IMR-90 (cell line): ENCODE data around the gene MRPL49. TPM values are rescaled to one million over a fixed set of nuclear protein-coding genes. Genes with fewer than 3 reads are reported as not detected.

Source experiments
- ATAC-seq: fragments of 200-7000 bp; cut with Tn5 transposase; 2 replicates; pipeline ENCODE4 v1.9.1; 2020; ENCODE audit warnings: low read depth, mild to moderate bottlenecking, moderate library complexity
- BruUV-seq: library from RNA; stranded (reverse); fragments of 400-500 nt; replicated peaks from 2 replicates; lab custom pipeline; 2021; lab: Mats Ljungman, UMichigan
- CTCF ChIA-PET: fragments of 300-600 bp; formaldehyde crosslinking; extraction: SDS; loops from one replicate; lab custom pipeline; 2021; ENCODE audit warnings: antibody characterized with exemption; lab: Yijun Ruan, JAX
- POLR2A ChIA-PET: fragments of 300-600 bp; sonication (Branson Sonifier 250); formaldehyde crosslinking; loops from one replicate; lab custom pipeline; 2022; ENCODE audit warnings: antibody characterized with exemption; ENCODE audit not compliant: unreplicated experiment; lab: Charles Lee
- DNase-seq: peaks from one replicate; pipeline ENCODE4 v3.0.0; 2013
- H2AFZ ChIP-seq: replicated peaks from 2 replicates; pipeline ENCODE3; 2013; ENCODE audit warnings: low read length, mild to moderate bottlenecking; ENCODE audit not compliant: poor library complexity
- H2AK5ac ChIP-seq: 2 replicates; pipeline ENCODE4 v1.6.1; 2013; ENCODE audit warnings: low read depth, low read length, inconsistent platforms
- H2AK9ac ChIP-seq: replicated peaks from 2 replicates; pipeline ENCODE3; 2013; ENCODE audit warnings: mild to moderate bottlenecking, low read depth, low read length, moderate library complexity; ENCODE audit not compliant: poor library complexity
- H2BK120ac ChIP-seq: 2 replicates; pipeline ENCODE4 v1.6.1; 2013; ENCODE audit warnings: low read depth, low read length, inconsistent platforms
- H2BK15ac ChIP-seq: 3 replicates; pipeline ENCODE4 v1.6.1; 2013; ENCODE audit warnings: low read depth, low read length, inconsistent platforms
- H2BK20ac ChIP-seq: 2 replicates; pipeline ENCODE4 v1.6.1; 2013; ENCODE audit warnings: low read depth, mild to moderate bottlenecking, inconsistent platforms, low read length, moderate library complexity
- H2BK5ac ChIP-seq: 2 replicates; pipeline ENCODE4 v1.6.1; 2013; ENCODE audit warnings: mild to moderate bottlenecking, low read depth, low read length, inconsistent platforms; ENCODE audit not compliant: poor library complexity, severe bottlenecking
- H3K14ac ChIP-seq: replicated peaks from 2 replicates; pipeline ENCODE4 v1.6.1; 2013; ENCODE audit warnings: low read depth, low read length, inconsistent platforms
- H3K18ac ChIP-seq: 2 replicates; pipeline ENCODE4 v1.6.1; 2013; ENCODE audit warnings: low read depth, low read length, control low read depth
- H3K23ac ChIP-seq: 2 replicates; pipeline ENCODE4 v1.6.1; 2013; ENCODE audit warnings: low read depth, low read length, inconsistent platforms
- H3K27ac ChIP-seq: 2 replicates; pipeline ENCODE4 v1.5.1; 2013; ENCODE audit warnings: mild to moderate bottlenecking, control low read depth, low read length; ENCODE audit not compliant: insufficient read depth
- H3K27me3 ChIP-seq: 2 replicates; pipeline ENCODE4 v1.6.1; 2013; ENCODE audit warnings: low read length; ENCODE audit not compliant: control insufficient read depth, insufficient read depth
- H3K36me3 ChIP-seq: 2 replicates; pipeline ENCODE4 v1.6.1; 2013; ENCODE audit warnings: low read length, mixed read lengths; ENCODE audit not compliant: control insufficient read depth, insufficient read depth
- H3K4ac ChIP-seq: 2 replicates; pipeline ENCODE4 v1.6.1; 2013; ENCODE audit warnings: low read depth, low read length, inconsistent platforms
- H3K4me1 ChIP-seq: 2 replicates; pipeline ENCODE4 v1.6.1; 2013; ENCODE audit warnings: low read length, mixed read lengths; ENCODE audit not compliant: control insufficient read depth, insufficient read depth
- H3K4me2 ChIP-seq: 2 replicates; pipeline ENCODE4 v1.6.1; 2013; ENCODE audit warnings: low read depth, mild to moderate bottlenecking, control low read depth, low read length, moderate library complexity
- H3K4me3 ChIP-seq: 2 replicates; pipeline ENCODE4 v1.5.1; 2013; ENCODE audit warnings: low read depth, mild to moderate bottlenecking, control low read depth, low read length, moderate library complexity; ENCODE audit not compliant: insufficient read depth
- H3K56ac ChIP-seq: 2 replicates; pipeline ENCODE4 v1.6.1; 2013; ENCODE audit warnings: low read length, inconsistent platforms; ENCODE audit not compliant: insufficient read depth; ENCODE audit errors: extremely low read depth
- H3K79me1 ChIP-seq, 2 experiments: 2 replicates each; pipeline ENCODE4 v1.6.1; 2013; ENCODE audit warnings: low read length in 2 of 2, inconsistent platforms in 1 of 2, low read depth in 1 of 2
- H3K9ac ChIP-seq: 2 replicates; pipeline ENCODE4 v1.6.1; 2013; ENCODE audit warnings: low read depth, low read length, control low read depth
- H3K9me1 ChIP-seq: 2 replicates; pipeline ENCODE4 v1.6.1; 2013; ENCODE audit warnings: low read length, inconsistent platforms; ENCODE audit not compliant: insufficient read depth
- H3K9me3 ChIP-seq: 2 replicates; pipeline ENCODE4 v1.6.1; 2013; ENCODE audit warnings: low read length; ENCODE audit not compliant: control insufficient read depth, insufficient read depth
- H4K20me1 ChIP-seq: 2 replicates; pipeline ENCODE4 v1.6.1; 2013; ENCODE audit warnings: low read length, inconsistent platforms; ENCODE audit not compliant: insufficient read depth
- H4K5ac ChIP-seq: 2 replicates; pipeline ENCODE4 v1.6.1; 2013; ENCODE audit warnings: mild to moderate bottlenecking, low read depth, low read length, control low read depth
- H4K8ac ChIP-seq, 2 experiments: 2 replicates each; pipeline ENCODE4 v1.6.1; 2013; ENCODE audit warnings: low read depth in 2 of 2, low read length in 2 of 2, control low read depth in 1 of 2, inconsistent platforms in 1 of 2
- H4K91ac ChIP-seq: 2 replicates; pipeline ENCODE4 v1.6.1; 2013; ENCODE audit warnings: low read depth, low read length, inconsistent platforms; ENCODE audit not compliant: insufficient read depth
- BHLHE40 ChIP-seq: fragments of 150-350 bp; IDR thresholded peaks from 2 replicates; pipeline ENCODE4 v1.6.1; 2016; ENCODE audit warnings: mild to moderate bottlenecking, low read depth, low read length
- CHD1 ChIP-seq: IDR thresholded peaks from 2 replicates; pipeline ENCODE4 v1.6.1; 2012; ENCODE audit warnings: low read depth, low read length, improper control_type of control experiment
- CTCF ChIP-seq: conservative IDR thresholded peaks from 2 replicates; pipeline ENCODE4 v1.5.1; 2012; ENCODE audit warnings: mild to moderate bottlenecking, low read depth, low read length, improper control_type of control experiment
- ELK1 ChIP-seq: fragments of 150-350 bp; IDR thresholded peaks from 2 replicates; pipeline ENCODE4 v1.6.1; 2016; ENCODE audit warnings: low read depth, mild to moderate bottlenecking, low read length, moderate library complexity, borderline replicate concordance
- FOS ChIP-seq: fragments of 150-350 bp; IDR thresholded peaks from 2 replicates; pipeline ENCODE4 v1.6.1; 2016; ENCODE audit warnings: low read depth, low read length
- MAZ ChIP-seq: IDR thresholded peaks from 2 replicates; pipeline ENCODE4 v1.6.1; 2012; ENCODE audit warnings: low read depth, mild to moderate bottlenecking, low read length, improper control_type of control experiment, moderate library complexity, borderline replicate concordance
- MXI1 ChIP-seq: IDR thresholded peaks from 2 replicates; pipeline ENCODE4 v1.6.1; 2012; ENCODE audit warnings: low read depth, mild to moderate bottlenecking, low read length, moderate library complexity, borderline replicate concordance
- NFE2L2 ChIP-seq: fragments of 150-350 bp; IDR thresholded peaks from 2 replicates; pipeline ENCODE4 v1.6.1; 2016; ENCODE audit warnings: low read depth, mild to moderate bottlenecking, low read length
- POLR2A ChIP-seq: IDR thresholded peaks from 2 replicates; pipeline ENCODE4 v1.6.1; 2012; ENCODE audit warnings: mild to moderate bottlenecking, low read depth, low read length
- RCOR1 ChIP-seq: IDR thresholded peaks from 2 replicates; pipeline ENCODE4 v1.6.1; 2012; ENCODE audit warnings: mild to moderate bottlenecking, low read length, improper control_type of control experiment; ENCODE audit not compliant: insufficient replicate concordance
- SMC3 ChIP-seq: fragments of 150-350 bp; IDR thresholded peaks from 2 replicates; pipeline ENCODE4 v1.6.1; 2016; ENCODE audit warnings: low read depth, mild to moderate bottlenecking, antibody characterized with exemption, low read length, moderate library complexity
- USF2 ChIP-seq: fragments of 150-350 bp; IDR thresholded peaks from 2 replicates; pipeline ENCODE4 v1.6.1; 2017; ENCODE audit warnings: mild to moderate bottlenecking, antibody characterized with exemption, low read length, low read depth
- WGBS, 2 experiments: methylation state at CpG; one replicate each; pipeline versions ENCODE4 v1.1.5 to v1.1.7; 2013; ENCODE audit warnings: missing lambda C conversion rate in 2 of 2; ENCODE audit not compliant: insufficient read length in 1 of 2; ENCODE audit errors: extremely low coverage in 2 of 2; 5-methylcytosine and 5-hydroxymethylcytosine counted together
- dilution Hi-C: fragments of 300-500 bp; cut with HindIII; formaldehyde crosslinking; loops from one replicate; pipeline ENCODE4 v1.14.3; 2018; ENCODE audit warnings: low sequenced_read_pairs; ENCODE audit not compliant: unreplicated experiment
- in situ Hi-C: fragments of 300-500 bp; cut with MboI; formaldehyde crosslinking; loops from 3 replicates; pipeline ENCODE4 v1.14.3; 2019; ENCODE audit warnings: low sequenced_read_pairs, inconsistent platforms, mixed read lengths
- intact Hi-C: fragments of 100-400 bp; cut with micrococcal nuclease; formaldehyde crosslinking; loops from 2 replicates; pipeline ENCODE4 v1.10.0; 2022
- polyA plus RNA-seq, 3 experiments: library from polyadenylated mRNA; depleted of rRNA; stranded (reverse); fragments of >200 nt; gene quantifications; 2 replicates each; pipeline ENCODE4 v1.2.3, GENCODE V29; 2012; ENCODE audit warnings: low replicate concordance in 1 of 3
- total RNA-seq: library from RNA; depleted of rRNA; stranded (reverse); fragments of >200 nt; gene quantifications from 2 replicates; pipeline ENCODE4 v1.2.3, GENCODE V29; 2012

MRPL49 gene
- total and polyA plus RNA-seq, 2 of the 4 experiments (the other 2 are of a cell fraction): 55.2 to 56.8 TPM

- Histone ChIP-seq H2BK5ac (peak within 1 kb of the TSS; percentile 19), H3K4me3 (peak within 1 kb of the TSS; percentile 69), H2BK120ac (no peak within 1 kb of the TSS), H2AK5ac (peak within 1 kb of the TSS; percentile 87), H3K9me3 (no peaks in the 10 kb centered on the region), H3K4me2 (peak within 1 kb of the TSS; percentile 63), H3K4me1 (peaks cover 14% of the 10 kb centered on the region), H2AK9ac (peak within 1 kb of the TSS; percentile 93), H3K9me1 (0 out of 2 replicates have a peak, but pooled peaks cover 2% of the 10 kb centered on the region), H3K56ac (no peak within 1 kb of the TSS), H3K79me1 (peaks cover 19 to 52% of the 10 kb centered on the region in 2 experiments), H4K8ac (peak within 1 kb of the TSS; percentile 37 to 99), H3K27ac (peak within 1 kb of the TSS; percentile 47), H2BK20ac (no peak within 1 kb of the TSS), H3K36me3 (peaks cover 19% of the 10 kb centered on the region), H4K20me1 (no peaks in the 10 kb centered on the region), H2BK15ac (no peak within 1 kb of the TSS), H4K91ac (peak within 1 kb of the TSS; percentile 65), H3K9ac (peak within 1 kb of the TSS; percentile 61), H3K4ac (peak within 1 kb of the TSS; percentile 86), H4K5ac (peak within 1 kb of the TSS; percentile 50), H3K18ac (no peak within 1 kb of the TSS), H3K23ac (no peak within 1 kb of the TSS), H3K14ac (peak within 1 kb of the TSS; percentile 79), H3K27me3 (no peaks in the 10 kb centered on the region), H2AFZ (peak within 1 kb of the TSS; percentile 95)
- CTCF ChIA-PET: interaction anchor here (0.7 kb wide), 2 partner anchors 24 to 180 kb away, joined by 3 read pairs; no protein-coding TSS in a partner anchor
- intact Hi-C loops: loop anchor here (2.0 kb wide), 1 partner anchor 105 kb away; no protein-coding TSS in a partner anchor
- in situ Hi-C loops: no loop called here
- POLR2A ChIA-PET: interaction anchor here (0.6 to 1.6 kb wide), 2 partner anchors 64 to 158 kb away, joined by 5 to 20 read pairs; partner anchors contain the start of gene CAPN1
- dilution Hi-C loops: no loop called here
- DNase-seq (peak; percentile 98), ATAC-seq (peak; percentile 78)
- BruUV-seq: no TSS peak
- 0% methylated on average over 45 of the region's 89 CpGs; no CpG with 5 or more reads in 1 of the 2 experiments for WGBS, 2 experiments
- TF ChIP-seq BHLHE40 (0 out of 2 replicates have a peak, but pooled peaks have one; percentile 31), RCOR1 (no peak), ELK1 (no peak), MXI1 (peak; percentile 87; the same call in 1 of the 2 replicates), MAZ (peak; percentile 83; the same call in 1 of the 2 replicates), NFE2L2 (no peak), CHD1 (peak; percentile 96), FOS (no peak), CTCF (peak; percentile 98), POLR2A (peak; percentile 78), SMC3 (peak; percentile 70), USF2 (no peak)
Observed at GRCh38 chr11:65117206-65118096, 4.7 kb upstream of the MRPL49 start, which contains the start of gene ZNHIT2. TSS of gene ZNHIT2 (minus strand) at chr11:65117701. CDS start at chr11:65117653, 48 bp downstream.
